Hepatocyte (in vitro differentiated cells): ENCODE data around the gene GINS2. TPM values are rescaled to one million over a fixed set of nuclear protein-coding genes. Genes with fewer than 3 reads are reported as not detected.

Source experiments
- DNase-seq: peaks from one replicate; pipeline ENCODE4 v3.0.0-alpha.2; 2016; ENCODE audit warnings: low spot score
- H2AFZ ChIP-seq: fragments of 200-600 bp; sonication (generic); 2 replicates; pipeline ENCODE4 v1.6.0; 2016; ENCODE audit warnings: antibody characterized with exemption, mild to moderate bottlenecking
- H3K27ac ChIP-seq: fragments of 200-600 bp; sonication (generic); 2 replicates; pipeline ENCODE4 v1.5.1; 2016; ENCODE audit warnings: mild to moderate bottlenecking
- H3K27me3 ChIP-seq: fragments of 200-600 bp; sonication (generic); 2 replicates; pipeline ENCODE4 v1.6.1; 2016
- H3K36me3 ChIP-seq: fragments of 200-600 bp; sonication (generic); replicated peaks from 2 replicates; pipeline ENCODE4 v1.5.1; 2016; ENCODE audit warnings: low read depth; ENCODE audit not compliant: insufficient read depth
- H3K4me1 ChIP-seq: fragments of 200-600 bp; sonication (generic); 2 replicates; pipeline ENCODE4 v1.5.1; 2016; ENCODE audit warnings: mild to moderate bottlenecking, moderate library complexity; ENCODE audit not compliant: insufficient read depth
- H3K4me2 ChIP-seq: fragments of 200-600 bp; sonication (generic); 2 replicates; pipeline ENCODE4 v1.6.0; 2016
- H3K4me3 ChIP-seq: fragments of 200-600 bp; sonication (generic); 2 replicates; pipeline ENCODE4 v1.5.1; 2016; ENCODE audit warnings: mild to moderate bottlenecking
- H3K79me2 ChIP-seq: fragments of 200-600 bp; sonication (generic); 2 replicates; pipeline ENCODE4 v1.6.0; 2017; ENCODE audit warnings: mild to moderate bottlenecking
- H3K9me2 ChIP-seq: fragments of 200-600 bp; sonication (generic); replicated peaks from 2 replicates; pipeline ENCODE4 v1.6.0; 2017; ENCODE audit warnings: mild to moderate bottlenecking; ENCODE audit not compliant: insufficient read depth
- H3K9me3 ChIP-seq: fragments of 200-600 bp; sonication (generic); 2 replicates; pipeline ENCODE4 v1.5.1; 2016; ENCODE audit warnings: low read depth, mild to moderate bottlenecking
- H4K20me1 ChIP-seq: fragments of 200-600 bp; sonication (generic); 2 replicates; pipeline ENCODE4 v1.6.0; 2016; ENCODE audit warnings: mild to moderate bottlenecking; ENCODE audit not compliant: insufficient read depth, poor library complexity, severe bottlenecking
- EZH2 ChIP-seq: fragments of 200-600 bp; sonication (generic); IDR thresholded peaks from 2 replicates; pipeline ENCODE4 v1.6.1; 2016; ENCODE audit warnings: antibody characterized with exemption, mild to moderate bottlenecking, borderline replicate concordance
- EZH2phosphoT487 ChIP-seq: fragments of 200-600 bp; sonication (generic); IDR thresholded peaks from one replicate; pipeline ENCODE4 v1.6.1; 2018; ENCODE audit warnings: antibody characterized with exemption, mild to moderate bottlenecking, low read depth, moderate library complexity; ENCODE audit not compliant: unreplicated experiment, severe bottlenecking
- WGBS: methylation state at CpG from one replicate; pipeline ENCODE4 v1.1.6; 2016; ENCODE audit warnings: low lambda C conversion rate; ENCODE audit errors: missing lambda C conversion rate; 5-methylcytosine and 5-hydroxymethylcytosine counted together
- polyA plus RNA-seq: library from polyadenylated mRNA; unstranded; fragments of >200 nt; fragmentation: Nextera tagmentation; extraction: Ambion mirVana; gene quantifications from 2 replicates; pipeline ENCODE4 v1.2.1, GENCODE V29; 2016
- total RNA-seq: library from RNA; depleted of rRNA; stranded (reverse); fragments of >200 nt; gene quantifications from 2 replicates; pipeline ENCODE4 v1.2.3, GENCODE V29; 2014
- TF ChIP-seq, protein P1 (sequence below): fragments of 200-600 bp; sonication (generic); IDR thresholded peaks from 2 replicates; pipeline ENCODE4 v1.5.1; 2016; ENCODE audit warnings: antibody characterized with exemption, mild to moderate bottlenecking; ENCODE audit not compliant: poor library complexity

GINS2 gene
- total and polyA plus RNA-seq, 2 experiments from 2014 or later, result 6.3 to 7.5 TPM

DNA sequence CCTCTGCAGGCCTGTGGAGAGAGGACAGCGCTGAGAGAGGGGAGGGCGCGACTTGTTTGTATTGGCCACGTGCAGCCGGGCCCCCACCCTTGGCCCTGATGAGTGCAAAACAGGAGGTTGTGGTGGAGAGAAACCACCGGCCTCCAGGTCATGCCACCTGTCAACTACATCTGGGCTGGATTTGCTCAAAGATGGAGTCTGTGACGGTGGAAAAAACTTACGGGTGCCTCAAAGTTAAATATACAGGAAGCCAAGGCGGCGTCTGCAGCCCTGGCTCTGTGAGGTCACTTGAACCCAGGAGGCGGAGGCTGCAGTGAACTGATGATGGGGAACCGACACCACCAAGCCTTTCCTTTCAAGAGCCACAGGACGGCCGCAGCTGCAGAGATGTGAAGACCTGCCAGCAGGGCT lies 46.5 kb upstream of the GINS2 start:
- Histone ChIP-seq H3K9me2 (no peaks in the 10 kb centered on the region), H2AFZ (no peak overlapping the region), H3K4me1 (no peaks in the 10 kb centered on the region), H3K79me2 (no peaks in the 10 kb centered on the region), H3K36me3 (no peaks in the 10 kb centered on the region), H3K4me3 (no peak overlapping the region), H4K20me1 (no peaks in the 10 kb centered on the region), H3K4me2 (no peak overlapping the region), H3K27me3 (no peaks in the 10 kb centered on the region), H3K9me3 (no peaks in the 10 kb centered on the region), H3K27ac (no peak overlapping the region)
- TF ChIP-seq, protein P1, sequence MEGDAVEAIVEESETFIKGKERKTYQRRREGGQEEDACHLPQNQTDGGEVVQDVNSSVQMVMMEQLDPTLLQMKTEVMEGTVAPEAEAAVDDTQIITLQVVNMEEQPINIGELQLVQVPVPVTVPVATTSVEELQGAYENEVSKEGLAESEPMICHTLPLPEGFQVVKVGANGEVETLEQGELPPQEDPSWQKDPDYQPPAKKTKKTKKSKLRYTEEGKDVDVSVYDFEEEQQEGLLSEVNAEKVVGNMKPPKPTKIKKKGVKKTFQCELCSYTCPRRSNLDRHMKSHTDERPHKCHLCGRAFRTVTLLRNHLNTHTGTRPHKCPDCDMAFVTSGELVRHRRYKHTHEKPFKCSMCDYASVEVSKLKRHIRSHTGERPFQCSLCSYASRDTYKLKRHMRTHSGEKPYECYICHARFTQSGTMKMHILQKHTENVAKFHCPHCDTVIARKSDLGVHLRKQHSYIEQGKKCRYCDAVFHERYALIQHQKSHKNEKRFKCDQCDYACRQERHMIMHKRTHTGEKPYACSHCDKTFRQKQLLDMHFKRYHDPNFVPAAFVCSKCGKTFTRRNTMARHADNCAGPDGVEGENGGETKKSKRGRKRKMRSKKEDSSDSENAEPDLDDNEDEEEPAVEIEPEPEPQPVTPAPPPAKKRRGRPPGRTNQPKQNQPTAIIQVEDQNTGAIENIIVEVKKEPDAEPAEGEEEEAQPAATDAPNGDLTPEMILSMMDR, result no peak
- TF ChIP-seq EZH2, result no peak
- TF ChIP-seq EZH2phosphoT487, result no peak
- WGBS, result 75% methylated on average over 14 of the region's 14 CpGs
- DNase-seq, result no peak

DNA sequence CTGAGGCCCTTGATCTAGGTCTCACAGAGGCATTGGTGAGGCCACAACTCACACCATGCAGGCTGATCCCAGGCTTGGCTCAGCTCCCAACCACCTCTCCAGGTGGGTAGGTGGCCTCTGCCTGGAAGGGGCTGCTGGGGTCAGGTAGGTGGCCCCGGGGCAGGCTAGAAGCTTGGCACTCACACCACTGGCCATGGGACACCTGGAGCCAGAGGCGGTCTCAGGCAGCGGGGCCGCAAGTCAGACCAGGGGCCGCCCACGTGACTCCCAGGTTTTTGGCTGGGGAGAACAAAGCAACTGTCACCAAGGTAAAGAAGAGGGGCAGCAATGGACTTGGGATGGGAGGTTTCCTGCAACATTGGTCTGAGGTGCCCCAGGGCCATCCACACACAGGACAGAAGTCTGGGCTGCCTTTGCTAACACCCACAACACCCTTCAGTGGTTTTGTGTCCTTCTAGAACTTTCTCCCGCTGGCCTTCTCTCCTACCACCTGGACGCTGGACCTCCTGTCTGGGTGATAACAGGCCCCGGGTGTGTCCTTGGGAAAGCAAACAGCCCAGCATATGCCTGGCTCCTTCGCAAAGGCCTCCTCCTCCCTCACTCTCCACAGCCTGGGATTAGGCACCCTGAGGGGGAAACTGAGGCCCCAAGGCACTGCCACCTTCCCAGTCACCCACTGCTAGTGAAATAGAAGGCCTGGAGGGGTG lies 45.7 kb upstream of the GINS2 start:
- H4K20me1 ChIP-seq, result no peaks in the 10 kb centered on the region
- no peaks in the 10 kb centered on the region for H3K36me3 ChIP-seq
- no peak overlapping the region for H3K4me2 ChIP-seq
- no peaks in the 10 kb centered on the region for H3K9me2 ChIP-seq
- no peaks in the 10 kb centered on the region for H3K27me3 ChIP-seq
- H3K4me3 ChIP-seq, result no peak overlapping the region
- 75% methylated on average over 10 of the region's 10 CpGs for WGBS
- H2AFZ ChIP-seq, result no peak overlapping the region
- TF ChIP-seq EZH2phosphoT487 (no peak), EZH2 (no peak)
- TF ChIP-seq, protein P1, result no peak
- H3K79me2 ChIP-seq, result no peaks in the 10 kb centered on the region
- H3K27ac ChIP-seq, result no peak overlapping the region
- no peaks in the 10 kb centered on the region for H3K4me1 ChIP-seq
- no peaks in the 10 kb centered on the region for H3K9me3 ChIP-seq
- DNase-seq, result no peak

DNA sequence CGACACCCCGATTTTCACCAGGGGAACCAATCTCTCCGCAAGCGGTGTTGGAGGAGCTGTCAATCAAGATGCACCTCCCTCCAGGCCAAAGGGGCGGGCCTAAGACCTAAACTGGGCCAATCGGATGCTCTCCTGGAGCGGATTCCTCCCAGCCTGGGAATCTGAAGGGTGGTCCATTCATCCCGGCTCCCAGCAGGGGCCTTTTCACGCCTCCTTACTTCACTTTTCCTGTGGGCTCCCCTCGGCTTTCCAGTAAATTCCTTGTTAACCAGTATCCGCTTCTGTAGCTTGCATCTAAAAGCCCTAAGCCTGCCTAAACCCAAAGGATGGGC lies 45.1 kb upstream of the GINS2 start:
- H2AFZ ChIP-seq, result no peak overlapping the region
- 51% methylated on average over 11 of the region's 11 CpGs for WGBS

More for the DNA sequence above, 45.1 kb upstream of the GINS2 start:
- TF ChIP-seq, protein P1, result no peak
- TF ChIP-seq EZH2 (no peak), EZH2phosphoT487 (no peak)
- H3K4me2 ChIP-seq, result no peak overlapping the region
- H3K9me3 ChIP-seq, result no peaks in the 10 kb centered on the region
- H3K4me3 ChIP-seq, result no peak overlapping the region
- H3K4me1 ChIP-seq, result no peaks in the 10 kb centered on the region
- H3K27ac ChIP-seq, result no peak overlapping the region
- no peaks in the 10 kb centered on the region for H3K27me3 ChIP-seq
- no peaks in the 10 kb centered on the region for H3K9me2 ChIP-seq
- no peaks in the 10 kb centered on the region for H3K36me3 ChIP-seq
- no peak for DNase-seq
- no peaks in the 10 kb centered on the region for H3K79me2 ChIP-seq
- H4K20me1 ChIP-seq, result no peaks in the 10 kb centered on the region
